GM12874 (cell line): ENCODE measurements around the gene CPLANE1.

Experiments used
- TF ChIP-seq, protein P1 (sequence below): IDR thresholded peaks from 2 replicates; pipeline ENCODE4 v1.5.1; 2011; ENCODE audit warnings: low read depth, mild to moderate bottlenecking, control low read depth, low read length, moderate library complexity; ENCODE audit not compliant: insufficient read depth

Gene CPLANE1

DNA sequence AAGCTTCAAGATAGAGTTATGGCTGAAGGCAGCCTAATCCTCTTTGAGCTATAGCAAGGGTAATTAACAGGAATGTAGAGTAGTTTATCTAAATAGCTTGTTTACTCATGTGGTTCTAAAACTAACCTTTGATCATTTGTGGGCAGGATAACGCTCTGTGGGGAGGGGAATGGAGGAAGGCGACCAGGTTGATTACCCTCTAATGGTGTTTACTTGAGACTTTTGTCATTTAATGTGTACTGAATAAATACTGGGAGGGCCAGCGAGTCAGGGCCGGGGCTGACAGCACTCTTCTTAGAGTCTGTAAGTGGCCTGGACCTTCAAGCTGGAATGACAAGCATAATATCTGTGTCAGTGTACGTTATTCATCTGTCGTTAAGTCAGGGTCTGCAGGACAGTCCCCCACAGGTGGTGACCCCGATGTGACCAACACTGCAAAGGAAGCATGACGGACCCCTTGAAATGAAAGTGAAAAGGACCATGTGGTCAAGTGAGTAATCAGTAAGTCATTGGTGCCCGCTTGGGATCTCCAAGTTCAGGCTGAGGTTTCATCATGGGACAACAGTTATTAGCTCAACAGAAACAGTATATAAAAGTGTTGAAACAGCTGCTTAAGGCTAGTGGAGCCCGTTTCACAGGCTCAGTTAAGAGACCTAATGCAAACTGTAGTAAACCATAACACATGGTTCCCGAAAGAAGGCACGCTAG is 162.6 kb downstream of the CPLANE1 start:
- TF ChIP-seq, protein P1, sequence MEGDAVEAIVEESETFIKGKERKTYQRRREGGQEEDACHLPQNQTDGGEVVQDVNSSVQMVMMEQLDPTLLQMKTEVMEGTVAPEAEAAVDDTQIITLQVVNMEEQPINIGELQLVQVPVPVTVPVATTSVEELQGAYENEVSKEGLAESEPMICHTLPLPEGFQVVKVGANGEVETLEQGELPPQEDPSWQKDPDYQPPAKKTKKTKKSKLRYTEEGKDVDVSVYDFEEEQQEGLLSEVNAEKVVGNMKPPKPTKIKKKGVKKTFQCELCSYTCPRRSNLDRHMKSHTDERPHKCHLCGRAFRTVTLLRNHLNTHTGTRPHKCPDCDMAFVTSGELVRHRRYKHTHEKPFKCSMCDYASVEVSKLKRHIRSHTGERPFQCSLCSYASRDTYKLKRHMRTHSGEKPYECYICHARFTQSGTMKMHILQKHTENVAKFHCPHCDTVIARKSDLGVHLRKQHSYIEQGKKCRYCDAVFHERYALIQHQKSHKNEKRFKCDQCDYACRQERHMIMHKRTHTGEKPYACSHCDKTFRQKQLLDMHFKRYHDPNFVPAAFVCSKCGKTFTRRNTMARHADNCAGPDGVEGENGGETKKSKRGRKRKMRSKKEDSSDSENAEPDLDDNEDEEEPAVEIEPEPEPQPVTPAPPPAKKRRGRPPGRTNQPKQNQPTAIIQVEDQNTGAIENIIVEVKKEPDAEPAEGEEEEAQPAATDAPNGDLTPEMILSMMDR, result no peak

DNA sequence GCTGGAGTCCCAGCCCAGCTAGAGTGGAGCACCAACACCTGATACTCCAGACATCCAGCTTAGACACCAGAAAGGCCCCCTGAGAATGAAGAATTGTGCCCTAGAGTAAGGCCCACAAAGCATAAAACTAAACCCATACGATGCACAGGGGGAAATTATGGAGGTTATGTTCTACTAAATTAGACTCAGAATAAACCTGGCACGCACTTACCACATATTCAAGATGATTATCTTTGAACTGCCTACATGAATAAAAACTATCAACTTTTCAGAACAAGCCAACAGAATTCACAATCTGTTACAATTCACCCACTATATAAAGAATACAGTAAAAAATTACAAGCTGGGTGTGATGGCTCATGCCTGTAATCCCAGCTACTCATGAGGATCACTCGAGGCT is 168.5 kb downstream of the CPLANE1 start:
- TF ChIP-seq, protein P1, result no peak

DNA sequence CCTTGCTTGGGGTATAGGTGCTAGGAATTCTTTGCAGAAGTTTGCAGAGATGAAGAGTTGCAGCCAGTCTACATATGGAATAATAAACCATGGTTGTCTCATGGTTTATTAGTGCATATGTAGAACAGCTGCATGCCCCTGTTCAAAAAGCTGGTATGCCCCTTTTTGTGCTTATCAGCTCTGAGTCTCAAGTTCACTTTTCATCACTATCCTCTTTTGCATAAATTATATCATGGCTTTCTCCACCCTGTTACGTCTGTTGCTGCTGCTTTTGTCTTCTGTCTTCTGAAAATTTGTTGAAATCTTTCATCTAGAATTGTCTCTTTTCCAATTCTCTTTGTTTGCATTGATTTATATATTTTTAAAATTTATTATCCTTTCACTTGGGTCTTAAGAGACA is 172.0 kb downstream of the CPLANE1 start:
- TF ChIP-seq, protein P1, result no peak

GRCh38 chr5:37075399-37075950 is 173.7 kb downstream of the CPLANE1 start:
- TF ChIP-seq, protein P1, result no peak

DNA sequence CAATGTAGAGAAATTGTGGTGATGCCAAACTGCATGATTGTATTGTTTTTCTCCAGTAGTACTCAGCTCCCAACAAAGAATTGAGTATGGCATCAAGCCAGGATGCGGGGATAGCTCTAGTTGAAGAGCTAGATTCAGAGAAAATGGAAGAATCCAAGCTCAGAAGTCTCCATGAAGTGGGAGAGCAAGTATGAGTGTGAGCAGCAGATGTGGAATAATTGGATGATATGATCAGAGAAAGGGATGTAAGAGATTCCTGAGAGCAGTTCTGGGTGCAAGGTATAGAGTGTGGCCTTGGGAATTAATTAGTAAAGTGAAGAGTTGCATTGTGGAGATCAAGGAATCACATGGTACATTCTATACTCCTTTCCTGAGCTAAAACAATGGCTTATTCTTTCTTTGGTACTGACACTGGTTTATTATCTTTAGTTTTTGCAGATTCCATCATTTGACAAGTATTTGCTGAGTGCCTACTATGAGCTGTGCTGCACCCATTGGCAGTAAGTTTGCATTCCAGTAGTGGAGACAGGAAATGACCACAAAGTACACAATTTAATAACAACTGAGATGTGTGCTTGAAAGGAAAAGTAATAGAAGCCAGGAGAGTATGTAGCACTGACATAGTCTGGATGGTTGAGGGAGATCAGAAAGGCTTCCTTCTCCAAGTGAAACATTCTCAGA is 177.1 kb downstream of the CPLANE1 start:
- TF ChIP-seq, protein P1, result no peak

- TF ChIP-seq, protein P1, result no peak
Measured at GRCh38 chr5:37071487-37071886, 177.7 kb downstream of the CPLANE1 start.

GRCh38 chr5:37064442-37064841 is 184.7 kb downstream of the CPLANE1 start:
- TF ChIP-seq, protein P1, result no peak
